GM21576 (cell line): ENCODE data around the gene PARD6G.

Experiments used
- ATAC-seq: cut with Tn5 transposase; IDR thresholded peaks from one replicate; pipeline ENCODE4 v1.9.1; 2021; ENCODE audit warnings: mild to moderate bottlenecking, moderate library complexity; ENCODE audit not compliant: unreplicated experiment

Gene PARD6G

DNA sequence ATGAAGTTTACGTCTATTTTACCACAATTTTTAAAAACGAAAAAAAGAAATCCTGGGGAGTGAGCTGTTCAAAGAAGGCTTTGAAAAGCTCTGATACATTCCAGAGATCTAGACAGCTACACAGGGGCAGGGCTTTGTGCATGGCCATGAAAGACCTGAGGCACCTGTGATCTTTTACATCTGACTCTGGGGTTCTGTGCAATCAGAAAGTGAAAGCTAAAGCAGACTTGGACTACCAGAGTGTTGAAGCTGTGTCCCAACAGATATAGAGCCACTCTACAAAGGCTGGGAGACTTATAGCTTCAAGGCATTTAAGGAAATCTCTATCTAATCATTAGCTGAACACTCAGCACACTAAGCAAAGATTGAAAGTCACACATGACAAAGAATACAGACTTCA lies 34.1 kb downstream of the PARD6G start:
- ATAC-seq = peak; percentile 59

DNA sequence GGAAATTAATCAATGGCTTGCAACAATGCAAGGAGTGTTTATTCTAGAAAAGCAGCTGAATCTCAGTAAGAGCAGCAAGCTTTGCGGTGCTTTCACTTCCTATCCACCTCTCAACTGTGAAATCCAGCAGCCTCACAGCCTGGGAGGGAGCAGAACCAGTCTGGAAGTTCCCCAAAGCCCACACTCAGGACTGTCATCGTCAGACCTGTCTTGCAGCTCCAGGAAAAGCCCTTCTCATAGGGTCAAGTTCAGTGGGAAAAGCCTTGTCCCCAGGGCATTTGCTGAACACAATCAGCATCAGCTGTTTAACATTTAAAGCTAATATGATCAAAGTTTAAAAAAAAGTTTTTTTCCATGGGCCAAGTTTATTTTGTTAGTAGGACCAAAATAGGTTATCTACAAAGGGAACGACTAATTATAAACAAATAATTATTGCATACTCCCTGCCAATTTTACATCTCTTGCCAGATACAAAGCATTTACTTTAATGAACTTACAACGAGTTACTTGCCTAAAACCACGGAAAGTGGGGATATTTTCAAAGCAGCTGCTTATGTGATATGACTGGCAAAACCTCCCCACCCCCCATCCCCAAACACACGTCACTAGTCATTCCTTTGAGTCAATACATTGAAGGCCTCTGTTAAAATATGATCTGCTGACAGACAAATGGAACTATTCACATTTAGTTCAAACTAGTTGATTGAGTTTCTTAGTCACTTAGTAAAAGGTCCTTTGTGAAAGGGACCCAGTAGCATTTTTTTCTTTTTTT lies 36.8 kb downstream of the PARD6G start:
- peak; percentile 71 for ATAC-seq

GRCh38 chr18:80208620-80209019 lies 38.7 kb downstream of the PARD6G start:
- no peak for ATAC-seq

DNA sequence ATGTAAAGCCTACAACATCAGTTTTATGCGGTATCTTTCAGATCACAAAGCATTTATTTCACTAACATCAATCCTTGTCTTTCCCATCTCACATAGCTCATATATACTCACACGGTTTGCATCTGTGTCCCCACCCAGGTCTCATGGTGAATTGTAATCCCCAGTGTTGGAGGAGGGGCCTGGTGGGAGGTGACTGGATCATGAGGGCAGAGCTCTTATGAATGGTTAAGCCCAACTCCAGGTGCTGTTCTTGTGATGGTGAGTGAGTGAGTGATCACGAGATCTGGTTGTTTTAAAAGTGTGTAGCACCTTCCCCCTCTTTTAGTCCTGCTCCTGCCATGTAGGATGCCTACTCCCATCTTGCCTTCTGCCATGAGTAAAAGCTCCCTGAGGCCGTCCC lies 42.0 kb downstream of the PARD6G start:
- no peak for ATAC-seq

GRCh38 chr18:80204142-80204541 lies 43.2 kb downstream of the PARD6G start:
- no peak for ATAC-seq

GRCh38 chr18:80203249-80203648 lies 44.1 kb downstream of the PARD6G start:
- no peak for ATAC-seq

- peak; percentile 89 for ATAC-seq
Observed at GRCh38 chr18:80202264-80202998, 44.9 kb downstream of the PARD6G start.

- ATAC-seq = peak; percentile 19
Observed at GRCh38 chr18:80201739-80202138, 45.6 kb downstream of the PARD6G start.

DNA sequence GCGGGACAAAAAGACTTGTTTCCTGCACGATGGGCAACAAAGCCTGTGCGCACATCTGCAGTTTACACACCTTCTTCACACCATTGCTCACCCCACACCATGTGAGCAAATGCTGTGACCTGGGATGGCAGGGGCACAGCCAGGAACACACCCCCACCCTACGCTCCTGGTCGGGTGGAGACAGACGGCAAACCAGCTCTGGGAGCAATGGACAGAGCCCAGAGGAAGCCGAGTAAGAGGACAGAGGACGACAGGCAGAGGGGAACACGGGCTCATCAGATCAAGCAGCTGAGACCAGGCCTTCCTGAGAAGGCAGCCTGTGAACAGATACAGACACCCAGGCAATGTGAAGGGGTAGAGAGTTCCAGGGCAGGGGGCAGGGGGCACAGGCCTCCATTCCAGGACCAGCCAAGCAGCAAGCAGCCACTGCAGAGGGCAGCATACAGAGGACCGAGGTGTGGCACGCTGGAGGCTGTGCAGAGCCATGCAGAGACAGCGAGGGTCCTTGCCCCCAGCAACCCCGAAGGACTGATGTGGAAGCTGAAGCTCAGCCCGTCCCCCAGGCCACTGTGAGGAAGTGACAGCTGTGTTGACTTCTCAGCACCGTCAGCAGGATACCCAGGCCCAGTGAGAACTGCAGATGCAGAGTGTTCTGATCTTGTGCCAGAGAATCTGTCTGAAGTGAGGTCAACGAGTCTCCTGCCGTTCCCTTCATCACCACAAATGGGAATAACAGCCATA lies 46.2 kb downstream of the PARD6G start:
- ATAC-seq = no peak

DNA sequence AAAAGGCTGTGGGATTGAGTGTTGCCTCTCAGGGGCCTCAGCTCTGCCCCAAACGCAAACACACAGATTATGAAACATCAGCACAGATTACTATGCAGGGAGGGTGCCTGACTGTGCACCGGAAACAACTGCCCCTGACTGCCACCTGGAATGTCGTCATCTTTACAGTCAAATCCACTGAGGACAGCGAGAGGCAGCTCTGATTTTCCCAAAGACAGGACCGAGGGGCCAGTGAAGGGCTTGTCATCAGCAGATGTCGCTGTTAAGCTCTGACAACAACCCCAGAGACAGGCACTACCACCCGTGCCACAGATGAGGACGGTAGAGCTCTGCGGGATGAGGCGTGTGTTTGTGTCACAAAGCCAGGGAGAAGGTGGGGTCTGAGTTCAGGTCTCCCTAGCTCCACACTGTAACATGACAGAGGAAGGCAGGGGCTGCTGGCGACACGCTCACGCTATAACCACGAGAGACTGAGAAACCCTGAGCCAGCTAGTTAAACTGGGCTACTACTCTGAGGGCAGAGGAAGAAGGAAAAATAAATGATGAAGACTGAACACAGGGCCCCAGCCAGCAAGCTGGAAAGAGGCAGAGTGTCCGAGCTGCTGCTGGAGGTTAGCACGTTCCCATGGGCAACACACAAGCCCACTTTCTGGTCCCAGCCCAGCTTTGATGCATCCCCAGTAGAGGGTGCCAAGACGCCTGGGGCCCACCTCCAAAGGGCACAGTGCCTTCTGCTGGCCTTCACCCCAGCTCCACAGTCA lies 47.0 kb downstream of the PARD6G start:
- ATAC-seq = no peak

GRCh38 chr18:80198994-80199748 lies 48.1 kb downstream of the PARD6G start:
- no peak for ATAC-seq

- no peak for ATAC-seq
Observed at GRCh38 chr18:80198391-80198790, 48.9 kb downstream of the PARD6G start.

- no peak for ATAC-seq
Observed at GRCh38 chr18:80197528-80197927, 49.8 kb downstream of the PARD6G start.

- ATAC-seq = no peak
Observed at GRCh38 chr18:80196528-80197320, 50.6 kb downstream of the PARD6G start.

DNA sequence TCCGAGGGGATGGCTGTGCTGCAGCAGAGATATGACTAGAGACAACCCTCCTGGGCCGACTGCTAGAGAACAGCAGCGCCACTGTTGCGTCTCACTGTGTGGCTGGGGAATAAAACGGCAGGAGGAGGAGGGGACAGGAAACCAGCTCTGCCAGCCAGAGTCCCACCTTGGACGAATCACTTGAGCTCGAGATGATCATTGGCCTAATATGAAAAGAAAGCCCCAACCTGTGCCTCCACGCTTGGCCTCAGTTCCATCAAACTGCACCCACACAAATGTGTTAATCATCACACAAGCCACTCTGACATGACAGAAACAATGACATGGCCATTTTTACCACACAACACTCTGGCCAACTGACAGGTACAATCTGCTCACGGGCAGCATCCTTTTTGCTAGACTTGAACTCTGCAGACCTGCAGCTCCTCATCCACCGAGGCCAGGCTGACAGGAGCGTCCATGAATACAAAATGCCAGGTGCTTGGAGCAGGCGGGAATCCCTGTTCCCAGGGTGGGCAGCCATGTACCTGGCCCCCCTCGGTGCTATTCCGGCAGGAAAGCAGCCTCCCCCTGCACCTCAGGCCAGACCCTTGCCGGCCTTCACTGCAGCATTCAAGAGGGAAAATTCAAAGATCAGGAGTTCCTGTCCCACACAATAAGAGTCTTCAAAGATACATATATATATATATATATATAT lies 52.3 kb downstream of the PARD6G start:
- no peak for ATAC-seq

DNA sequence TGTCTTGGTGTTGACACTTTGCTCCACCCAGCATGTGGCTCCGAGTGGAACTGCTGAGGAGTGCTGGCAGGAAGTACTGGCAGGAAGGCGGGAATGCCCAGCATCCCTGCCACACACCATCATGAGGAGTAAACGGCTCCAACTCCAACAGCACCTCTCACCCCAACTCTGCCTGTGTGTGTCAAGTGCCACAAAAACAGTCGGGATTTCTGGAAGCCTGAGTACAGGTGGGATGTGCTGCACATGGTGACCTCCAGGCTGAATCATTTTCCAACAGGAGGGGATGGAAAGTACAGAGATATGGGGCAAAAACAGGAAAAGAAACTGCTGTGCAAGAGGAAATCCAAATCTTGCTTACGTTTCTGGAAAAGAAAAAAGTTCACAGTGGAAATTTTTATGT lies 53.6 kb downstream of the PARD6G start:
- ATAC-seq = no peak

DNA sequence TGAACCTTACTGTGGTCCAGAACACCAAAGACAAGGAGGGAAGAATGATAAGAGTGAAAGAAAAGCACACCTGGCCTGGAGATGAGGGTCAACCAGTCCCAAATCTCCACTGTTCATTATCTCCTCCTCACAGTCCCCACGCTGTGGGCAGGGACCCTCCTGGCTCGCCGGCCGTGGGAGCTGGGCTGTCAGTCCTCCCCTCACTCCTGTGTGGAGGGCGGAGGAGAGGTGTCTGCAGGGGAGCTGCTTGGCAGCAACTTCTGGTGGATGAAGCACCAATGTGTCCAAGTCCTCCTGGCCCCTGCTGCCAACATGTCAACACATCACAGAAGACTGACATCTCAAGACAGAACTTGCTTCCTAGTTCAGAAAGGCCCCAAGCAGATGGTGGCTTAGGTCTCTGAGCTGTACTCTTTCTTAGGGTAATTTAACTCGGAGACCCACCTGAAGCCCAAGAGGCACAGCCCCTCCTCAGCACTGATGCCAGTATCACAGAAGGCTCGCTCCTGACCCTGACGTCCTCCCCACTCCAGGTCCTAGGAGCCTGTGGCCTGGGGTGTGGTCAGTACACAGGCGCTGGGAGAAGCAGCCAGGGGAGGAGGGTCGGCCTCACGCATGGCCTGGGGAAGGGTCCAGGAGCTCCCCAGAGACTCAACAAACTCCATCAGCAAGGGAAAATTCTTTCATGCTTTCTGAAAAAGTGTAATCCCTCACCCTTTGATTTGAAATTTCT lies 54.5 kb downstream of the PARD6G start:
- ATAC-seq = no peak
